ENCODE data around the gene THEMIS2. TPM values are rescaled to one million over a fixed set of nuclear protein-coding genes. Genes with fewer than 3 reads are reported as not detected.

Gene THEMIS2
- total RNA-seq, 1 experiment from 2014 or later, result 17.2 TPM

- H4K20me1 ChIP-seq (ENCODE audit: control insufficient read depth, insufficient read depth, insufficient read length), result no peaks in the 10 kb centered on the region
- H3K9me3 Mint-ChIP-seq, result no peaks in the 10 kb centered on the region
- no peak overlapping the region for H2BK20ac ChIP-seq (ENCODE audit: low read depth, low read length, poor library complexity, severe bottlenecking)
- H3K4me3 Mint-ChIP-seq, result no peak overlapping the region
- H4K5ac ChIP-seq (ENCODE audit: insufficient read length, low read depth, low read length), result no peak overlapping the region
- H3T11ph ChIP-seq (ENCODE audit: low read length), result no peak overlapping the region
- H2BK120ac ChIP-seq (ENCODE audit: low read depth, low read length, poor library complexity, severe bottlenecking), result no peak overlapping the region
- no peak overlapping the region for H2AFZ ChIP-seq (ENCODE audit: low read length)
- no peaks in the 10 kb centered on the region for H3K4me1 ChIP-seq (ENCODE audit: insufficient read depth, low read length)
- H3K14ac ChIP-seq (ENCODE audit: insufficient read depth, low read length), result no peak overlapping the region
- no peak overlapping the region for H3K4me2 ChIP-seq (ENCODE audit: insufficient read depth, insufficient read length, low read length)
- peaks cover 0 to 12% (median 2%) of the 10 kb centered on the region in 3 experiments; a peak in 3 of 7 replicates for H3K36me3 Mint-ChIP-seq (ENCODE audit: insufficient read depth in 1 of 3, low read depth in 3 of 3)
- H3K9me3 ChIP-seq (ENCODE audit: control insufficient read depth, low read depth, low read length), result no peaks in the 10 kb centered on the region
- H3K4ac ChIP-seq (ENCODE audit: low read depth, low read length), result no peak overlapping the region
- H2AK5ac ChIP-seq (ENCODE audit: insufficient read length, low read length), result no peak overlapping the region
- no peak for DNase-seq
- no peaks in the 10 kb centered on the region for H3K23me2 ChIP-seq (ENCODE audit: insufficient read length, low read depth, low read length, poor library complexity, severe bottlenecking)
- H3K27ac Mint-ChIP-seq, result no peak overlapping the region
- H3K79me2 ChIP-seq (ENCODE audit: insufficient read depth, low read length), result no peaks in the 10 kb centered on the region
- no peaks in the 10 kb centered on the region for H3K4me1 Mint-ChIP-seq
- H3K27ac ChIP-seq (ENCODE audit: insufficient read length, low read depth, low read length), result no peak overlapping the region
- H3K27me3 ChIP-seq (ENCODE audit: insufficient read depth, low read length), result no peaks in the 10 kb centered on the region
- no peak overlapping the region for H2BK5ac ChIP-seq (ENCODE audit: insufficient read length, low read length)
- no CpG with 5 or more reads among the region's 4 CpGs for WGBS (ENCODE audit: extremely low coverage, insufficient read length, low lambda C conversion rate)
- H4K8ac ChIP-seq (replicated peaks; ENCODE audit: insufficient read length, low read depth, low read length), result no peak overlapping the region
- no peaks in the 10 kb centered on the region for H3K79me1 ChIP-seq (ENCODE audit: insufficient read depth, low read depth, low read length, poor library complexity, severe bottlenecking)
- no peak overlapping the region for H3K23ac ChIP-seq (ENCODE audit: insufficient read length, low read depth, low read length)
- H4K91ac ChIP-seq (ENCODE audit: insufficient read length, low read depth, low read length), result no peak overlapping the region
- no peak overlapping the region for H2BK12ac ChIP-seq (ENCODE audit: insufficient read length, low read depth, low read length)
- H3K27me3 Mint-ChIP-seq (ENCODE audit: low read depth), result no peaks in the 10 kb centered on the region
- no peak overlapping the region for H3K18ac ChIP-seq (ENCODE audit: insufficient read length, low read depth, low read length)
- H3K9ac ChIP-seq (ENCODE audit: extremely low read depth, insufficient read length, low read length), result no peak overlapping the region
- no peak overlapping the region for H2BK15ac ChIP-seq (ENCODE audit: low read depth, low read length)
- H3K56ac ChIP-seq (ENCODE audit: insufficient read length, low read depth, low read length), result no peak overlapping the region
- TF ChIP-seq, protein P1, sequence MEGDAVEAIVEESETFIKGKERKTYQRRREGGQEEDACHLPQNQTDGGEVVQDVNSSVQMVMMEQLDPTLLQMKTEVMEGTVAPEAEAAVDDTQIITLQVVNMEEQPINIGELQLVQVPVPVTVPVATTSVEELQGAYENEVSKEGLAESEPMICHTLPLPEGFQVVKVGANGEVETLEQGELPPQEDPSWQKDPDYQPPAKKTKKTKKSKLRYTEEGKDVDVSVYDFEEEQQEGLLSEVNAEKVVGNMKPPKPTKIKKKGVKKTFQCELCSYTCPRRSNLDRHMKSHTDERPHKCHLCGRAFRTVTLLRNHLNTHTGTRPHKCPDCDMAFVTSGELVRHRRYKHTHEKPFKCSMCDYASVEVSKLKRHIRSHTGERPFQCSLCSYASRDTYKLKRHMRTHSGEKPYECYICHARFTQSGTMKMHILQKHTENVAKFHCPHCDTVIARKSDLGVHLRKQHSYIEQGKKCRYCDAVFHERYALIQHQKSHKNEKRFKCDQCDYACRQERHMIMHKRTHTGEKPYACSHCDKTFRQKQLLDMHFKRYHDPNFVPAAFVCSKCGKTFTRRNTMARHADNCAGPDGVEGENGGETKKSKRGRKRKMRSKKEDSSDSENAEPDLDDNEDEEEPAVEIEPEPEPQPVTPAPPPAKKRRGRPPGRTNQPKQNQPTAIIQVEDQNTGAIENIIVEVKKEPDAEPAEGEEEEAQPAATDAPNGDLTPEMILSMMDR (conservative IDR thresholded peaks at IDR 0.05), result no peak
These were observed 48.6 kb upstream of the THEMIS2 start for GRCh38 chr1:27823784-27824183.

Data from H9 (cell line).